DMS 273 treated with DMSO at 0.1 percent for 48 hours (cell line): ENCODE data around the gene CYP3A7.
"Not testable (repeated sequence)": the region's sequence is repeated elsewhere in the genome, so short reads cannot be mapped to it uniquely, and the experiment has no call there.

Source experiments
- DNase-seq: peaks from one replicate; lab custom pipeline; 2025; lab: John Stamatoyannopoulos, UW

CYP3A7 gene

DNA sequence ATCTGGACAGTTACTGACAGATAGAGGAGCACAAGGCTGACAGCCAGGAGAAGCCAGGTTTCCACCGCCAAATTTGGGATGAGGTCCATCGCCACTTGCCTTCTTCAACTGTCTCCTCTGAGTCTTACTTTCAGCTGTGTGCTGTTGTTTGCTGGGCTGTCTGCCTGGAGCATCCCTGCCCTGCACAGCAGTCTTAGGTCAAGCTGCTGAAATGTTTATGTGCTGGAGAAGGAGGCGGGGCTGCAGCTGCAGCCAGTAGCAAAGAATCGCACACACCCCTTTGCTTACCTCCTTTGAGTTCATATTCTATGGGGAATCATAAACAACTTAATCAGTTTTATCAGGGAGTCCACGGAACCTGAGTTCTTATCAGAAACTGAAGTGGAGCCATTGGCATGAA lies 35.0 kb downstream of the CYP3A7 start:
- no peak for DNase-seq

DNA sequence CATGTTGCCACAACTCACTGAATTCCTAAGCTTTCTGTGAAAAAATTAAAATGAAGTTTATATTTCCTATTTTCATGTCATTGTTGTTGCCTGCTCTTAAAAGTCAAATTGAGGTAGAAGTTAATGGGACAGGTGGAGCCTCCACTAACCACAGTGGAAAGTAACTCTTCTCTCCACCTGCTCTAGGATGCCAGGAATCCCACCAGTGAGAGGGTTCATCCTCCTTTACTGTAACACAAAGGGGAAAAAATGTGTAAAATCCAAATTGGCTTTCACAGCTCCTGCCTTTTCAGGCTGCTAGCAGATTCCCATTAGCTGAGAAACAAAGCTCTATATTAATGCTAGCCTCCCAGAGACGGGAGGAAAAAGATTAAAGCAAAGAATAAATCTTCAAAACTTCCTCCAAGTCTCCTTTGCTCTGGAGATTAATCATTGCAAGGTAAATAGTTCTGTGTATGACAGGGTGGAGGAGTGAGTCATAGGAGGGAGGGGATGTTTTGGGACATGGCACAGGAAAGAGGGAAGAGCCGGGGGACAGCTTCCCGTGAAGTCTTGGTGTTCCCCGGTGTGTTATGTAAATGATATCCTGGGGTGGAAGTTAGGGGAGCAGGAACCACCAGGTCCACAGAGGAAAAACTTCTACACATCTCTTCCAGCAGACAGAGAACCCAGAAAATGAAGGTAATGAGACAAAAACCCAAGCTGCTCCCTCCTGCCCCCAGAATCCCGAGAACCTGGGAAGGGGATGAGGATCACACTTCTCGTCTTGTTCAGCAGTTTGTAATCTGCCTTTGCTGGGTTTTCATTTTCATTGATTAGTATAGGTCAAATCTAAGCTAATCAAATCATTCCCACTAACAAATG lies 35.9 kb downstream of the CYP3A7 start:
- not testable (repeated sequence) for DNase-seq

DNA sequence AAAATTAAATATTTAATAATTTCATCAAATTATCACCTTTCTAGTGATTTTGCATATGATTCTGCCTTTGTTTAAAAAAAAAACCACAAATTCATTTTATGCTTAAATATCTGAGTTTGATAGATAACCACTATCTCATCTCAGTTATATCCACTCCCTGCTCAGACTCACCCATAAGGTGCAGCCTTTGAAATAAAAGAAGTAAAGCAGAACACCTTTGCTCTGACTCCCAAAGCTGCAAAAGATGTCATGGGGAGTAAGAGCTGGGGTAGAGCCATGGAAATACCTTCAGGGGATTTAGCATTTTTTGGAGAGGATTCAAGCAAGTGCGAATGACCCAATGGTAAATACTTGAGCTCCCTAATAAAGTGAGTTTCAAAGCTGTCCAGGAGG lies 40.1 kb downstream of the CYP3A7 start:
- no peak for DNase-seq

- no peak for DNase-seq
Measured at GRCh38 chr7:99694201-99694911, 40.6 kb downstream of the CYP3A7 start.

GRCh38 chr7:99693427-99694200 lies 41.4 kb downstream of the CYP3A7 start:
- no peak for DNase-seq

- DNase-seq: no peak
Measured at GRCh38 chr7:99693100-99693426, 41.9 kb downstream of the CYP3A7 start.

DNA sequence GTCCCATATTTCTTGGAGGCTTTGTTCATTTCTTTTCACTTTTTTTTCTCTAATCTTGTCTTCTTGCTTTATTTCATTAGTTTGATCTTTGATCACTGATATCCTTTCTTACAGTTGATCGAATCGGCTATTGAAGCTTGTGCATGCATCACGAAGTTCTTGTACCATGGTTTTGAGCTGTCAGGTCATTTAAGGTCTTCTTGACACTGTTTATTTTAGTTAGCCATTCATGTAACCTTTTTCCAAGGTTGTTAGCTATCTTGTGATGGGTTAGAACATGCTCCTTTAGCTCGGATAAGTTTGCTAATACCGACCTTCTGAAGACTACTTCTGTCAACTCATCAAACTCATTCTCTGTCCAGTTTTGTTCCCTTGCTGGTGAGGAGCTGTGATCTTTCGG lies 42.4 kb downstream of the CYP3A7 start:
- not testable (repeated sequence) for DNase-seq

DNA sequence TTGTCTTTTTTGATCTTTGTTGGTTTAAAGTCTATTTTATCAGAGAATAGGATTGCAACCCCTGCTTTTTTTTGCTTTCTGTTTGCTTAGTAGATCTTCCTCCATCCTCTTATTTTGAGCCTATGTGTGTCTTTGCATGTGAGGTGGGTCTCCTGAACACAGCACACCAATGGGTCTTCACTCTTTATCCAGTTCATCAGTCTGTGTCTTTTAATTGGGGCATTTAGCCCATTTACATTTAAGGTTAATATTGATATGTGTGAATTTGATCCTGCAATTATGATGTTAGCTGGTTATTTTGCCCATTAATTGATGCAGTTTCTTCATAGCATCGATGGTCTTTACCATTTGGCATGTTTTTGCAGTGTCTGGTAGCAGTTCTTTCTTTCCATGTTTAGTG lies 43.3 kb downstream of the CYP3A7 start:
- DNase-seq: not testable (repeated sequence)

- not testable (repeated sequence) for DNase-seq
Measured at GRCh38 chr7:99690918-99691317, 44.1 kb downstream of the CYP3A7 start.

DNA sequence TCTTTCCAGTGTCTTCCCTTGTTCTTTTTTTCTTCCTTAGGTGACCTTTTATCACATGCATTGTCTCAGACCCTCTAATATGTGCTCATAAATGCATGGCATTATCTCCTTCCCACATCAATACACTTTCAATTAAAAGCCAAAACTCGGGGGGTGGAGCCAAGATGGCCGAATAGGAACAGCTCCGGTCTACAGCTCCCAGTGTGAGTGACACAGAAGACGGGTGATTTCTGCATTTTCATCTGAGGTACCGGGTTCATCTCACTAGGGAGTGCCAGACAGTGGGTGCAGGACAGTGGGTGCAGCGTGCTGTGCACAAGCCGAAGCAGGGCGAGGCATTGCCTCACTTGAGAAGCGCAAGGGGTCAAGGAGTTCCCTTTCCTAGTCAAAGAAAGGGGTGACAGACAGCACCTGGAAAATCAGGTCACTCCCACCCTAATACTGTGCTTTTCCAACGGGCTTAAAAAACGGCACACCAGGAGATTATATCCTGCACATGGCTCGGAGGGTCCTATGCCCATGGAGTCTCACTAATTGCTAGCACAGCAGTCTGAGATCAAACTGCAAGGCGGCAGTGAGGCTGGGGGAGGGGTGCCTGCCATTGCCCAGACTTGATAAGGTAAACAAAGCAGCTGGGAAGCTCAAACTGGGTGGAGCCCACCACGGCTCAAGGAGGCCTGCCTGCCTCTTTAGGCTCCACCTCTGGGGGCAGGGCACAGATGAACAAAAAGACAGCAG lies 49.0 kb downstream of the CYP3A7 start:
- not testable (repeated sequence) for DNase-seq

- DNase-seq: no peak
Measured at GRCh38 chr7:99685129-99685758, 49.8 kb downstream of the CYP3A7 start.

GRCh38 chr7:99679400-99680191 lies 55.4 kb downstream of the CYP3A7 start, which contains the start of gene CYP3A5:
Gene CYP3A5 (minus strand): TSS chr7:99679996. CDS start chr7:99679896, 100 bp downstream.
- no peak for DNase-seq

DNA sequence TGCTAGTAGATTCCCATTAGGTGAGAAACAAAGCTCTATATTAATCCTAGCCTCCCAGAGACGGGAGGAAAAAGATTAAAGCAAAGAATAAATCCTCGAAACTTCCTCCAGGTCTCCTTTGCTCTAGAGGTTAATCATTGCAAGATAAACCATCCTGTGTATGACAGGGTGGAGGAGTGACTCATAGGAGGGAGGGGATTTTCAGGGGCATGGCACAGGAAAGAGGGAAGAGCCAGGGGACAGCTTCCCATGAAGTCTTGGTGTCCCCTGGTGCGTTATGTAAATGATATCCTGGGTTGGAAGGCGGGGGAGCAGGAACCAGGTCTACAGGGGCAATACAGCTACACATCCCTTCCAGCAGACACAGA lies 56.0 kb downstream of the CYP3A7 start:
- no peak for DNase-seq

DNA sequence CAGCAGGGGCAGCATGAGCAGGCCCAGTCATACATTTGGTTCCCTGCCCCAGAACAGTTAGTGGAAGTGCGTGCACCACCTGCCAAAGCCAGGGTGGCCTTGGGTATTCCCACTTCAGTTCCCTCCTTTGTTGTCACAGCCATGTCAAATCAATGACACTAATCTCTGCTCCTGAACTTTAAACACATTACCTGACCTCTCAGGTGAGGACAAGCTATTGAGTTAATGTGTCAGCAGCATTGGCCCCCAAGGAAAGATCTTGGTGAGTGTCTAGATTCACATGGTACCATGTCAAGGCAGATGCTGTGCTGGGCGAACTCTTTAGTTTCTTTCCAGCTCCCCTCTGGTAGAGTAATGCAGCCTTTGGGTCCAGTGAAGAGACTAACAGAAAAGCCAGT lies 57.3 kb downstream of the CYP3A7 start:
- no peak for DNase-seq

- no peak for DNase-seq
Measured at GRCh38 chr7:99677013-99677647, 57.9 kb downstream of the CYP3A7 start.

DNA sequence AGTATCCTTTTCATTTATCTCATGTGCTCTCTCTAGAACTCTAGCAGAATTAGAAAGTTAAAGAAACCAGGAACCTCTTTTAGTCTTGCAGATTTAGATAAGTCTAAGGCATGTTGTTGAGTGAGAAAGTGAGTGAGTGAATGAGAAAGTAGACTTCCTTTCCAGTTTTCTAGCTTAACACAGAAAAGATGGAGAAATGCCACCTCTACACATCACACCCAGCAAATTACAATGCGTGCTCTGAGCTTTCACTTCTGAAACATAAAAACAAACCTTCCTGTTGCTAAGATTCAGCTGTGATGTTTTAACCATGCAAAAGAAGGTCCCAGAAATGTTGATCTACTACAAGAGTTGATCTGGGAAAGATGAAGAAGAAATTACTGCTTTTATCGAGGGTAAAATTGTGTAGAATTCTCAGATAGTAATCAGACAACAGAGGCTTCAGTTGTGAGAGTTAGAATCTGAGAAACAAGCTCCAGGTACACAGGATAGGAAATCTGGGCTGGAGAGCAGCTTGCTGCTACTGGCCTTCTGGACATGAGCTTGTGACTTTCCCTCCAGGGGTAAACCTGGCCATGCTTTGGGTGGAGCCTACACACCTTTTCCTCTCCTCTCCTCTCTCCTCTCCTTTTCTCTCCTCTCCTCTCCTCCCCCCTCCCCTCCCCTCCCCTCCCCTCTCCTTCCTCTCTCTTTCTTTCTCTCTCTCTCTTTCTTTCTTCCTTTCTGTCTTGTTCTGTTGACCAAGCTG lies 59.8 kb downstream of the CYP3A7 start:
- DNase-seq: no peak

DNA sequence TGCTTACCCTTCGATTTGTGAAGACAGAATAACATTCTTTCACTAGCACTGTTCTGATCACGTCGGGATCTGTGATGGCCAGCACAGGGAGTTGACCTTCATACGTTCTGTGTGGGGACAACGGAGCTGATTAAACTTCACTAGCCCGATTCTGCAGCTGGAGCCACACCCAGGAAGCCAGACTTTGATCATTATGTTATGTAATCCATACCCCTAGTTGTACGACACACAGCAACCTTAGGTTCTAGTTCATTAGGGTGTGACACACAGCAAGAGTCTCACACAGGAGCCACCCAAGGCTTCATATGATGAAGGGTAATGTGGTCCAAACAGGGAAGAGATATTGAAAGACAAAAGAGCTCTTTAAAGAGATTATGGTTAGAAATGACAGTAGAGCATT lies 62.4 kb downstream of the CYP3A7 start:
- no peak for DNase-seq

- no peak for DNase-seq
Measured at GRCh38 chr7:99669782-99670181, 65.2 kb downstream of the CYP3A7 start.

DNA sequence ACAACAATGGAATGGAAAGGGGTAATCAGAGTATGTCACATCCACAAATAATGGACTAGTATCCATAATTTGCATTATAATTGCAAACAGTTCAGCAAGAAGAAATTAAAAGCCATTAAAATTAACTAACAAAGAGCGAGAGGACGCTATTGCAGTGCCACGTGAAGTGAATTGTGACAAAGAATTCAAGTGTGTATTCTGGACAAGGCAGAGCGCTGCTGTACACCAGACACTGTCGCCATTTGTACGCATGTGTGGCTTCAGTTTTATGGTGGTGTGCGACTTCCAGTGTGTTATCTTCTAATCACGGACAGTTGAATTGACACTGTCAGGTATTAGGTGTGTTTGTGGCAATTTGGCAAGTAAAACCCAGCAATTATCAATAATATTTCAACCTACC lies 66.5 kb downstream of the CYP3A7 start:
- no peak for DNase-seq
